Tibial nerve (tissue), 3 donors: Measurements from ENCODE around the gene ZBED4.

Experiments used
- CTCF ChIP-seq, 5 experiments: fragments of 200-600 bp in 3 of 5; fragments of 450-650 bp in 2 of 5; sonication (generic) in 3 of 5; IDR thresholded peaks; one replicate each; pipeline ENCODE4 v1.5.1; 2016 to 2019; ENCODE audit warnings: antibody characterized with exemption in 5 of 5, mild to moderate bottlenecking in 3 of 5, moderate library complexity in 2 of 5
- POLR2A ChIP-seq, 2 donors: fragments of 450-650 bp; IDR thresholded peaks; one replicate each; pipeline ENCODE4 v1.6.1; 2017; ENCODE audit warnings: antibody characterized with exemption in 2 of 2, mild to moderate bottlenecking in 2 of 2, moderate library complexity in 2 of 2

- TF ChIP-seq POLR2A (IDR thresholded peaks at IDR 0.05) (no peak), CTCF (IDR thresholded peaks at IDR 0.05) (no peak)
Observed at GRCh38 chr22:49829044-49829853, 24.4 kb upstream of the ZBED4 start.
